ENCODE results near the gene OR52W1.
"Not testable (repeated sequence)": the region's sequence is repeated elsewhere in the genome, so short reads cannot be mapped to it uniquely, and the experiment has no call there.

OR52W1 gene

GRCh38 chr11:6238902-6239301 is 39.9 kb downstream of the OR52W1 start, which contains the start of gene CNGA4:
Gene CNGA4, plus strand, starts transcription at chr11:6239089. Its CDS starts 118 bp downstream, at chr11:6239207.
- no peaks in the 10 kb centered on the region for H3K9me3 ChIP-seq (ENCODE audit: low read length)
- no peak within 1 kb of the TSS for H3K9ac ChIP-seq (ENCODE audit: low read length)
- H3K27ac ChIP-seq (ENCODE audit: low read depth, low read length) = no peak within 1 kb of the TSS
- H3K36me3 ChIP-seq (ENCODE audit: insufficient read depth, low read length) = no peaks in the 10 kb centered on the region
- peaks cover under 1% of the 10 kb centered on the region for H3K4me1 ChIP-seq (ENCODE audit: insufficient read depth, low read length)
- H3K27me3 ChIP-seq (ENCODE audit: control insufficient read depth in 1 of 2, insufficient read depth in 2 of 2, low read length in 2 of 2) = no peaks in the 10 kb centered on the region
- H3K4me3 ChIP-seq (ENCODE audit: low read depth in 1 of 2, low read length in 2 of 2) = no peak within 1 kb of the TSS

DNA sequence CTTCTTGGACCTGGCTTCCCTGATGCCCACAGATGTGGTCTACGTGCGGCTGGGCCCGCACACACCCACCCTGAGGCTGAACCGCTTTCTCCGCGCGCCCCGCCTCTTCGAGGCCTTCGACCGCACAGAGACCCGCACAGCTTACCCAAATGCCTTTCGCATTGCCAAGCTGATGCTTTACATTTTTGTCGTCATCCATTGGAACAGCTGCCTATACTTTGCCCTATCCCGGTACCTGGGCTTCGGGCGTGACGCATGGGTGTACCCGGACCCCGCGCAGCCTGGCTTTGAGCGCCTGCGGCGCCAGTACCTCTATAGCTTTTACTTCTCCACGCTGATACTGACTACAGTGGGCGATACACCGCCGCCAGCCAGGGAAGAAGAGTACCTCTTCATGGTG is 41.1 kb downstream of the OR52W1 start:
- Histone ChIP-seq H3K4me3 (ENCODE audit: low read depth in 1 of 2, low read length in 2 of 2) (no peak overlapping the region), H3K9ac (ENCODE audit: low read length) (no peak overlapping the region), H3K4me1 (ENCODE audit: insufficient read depth, low read length) (no peaks in the 10 kb centered on the region), H3K27ac (ENCODE audit: low read depth, low read length) (no peak overlapping the region), H3K36me3 (ENCODE audit: insufficient read depth, low read length) (no peaks in the 10 kb centered on the region), H3K9me3 (ENCODE audit: low read length) (no peaks in the 10 kb centered on the region), H3K27me3 (ENCODE audit: control insufficient read depth in 1 of 2, insufficient read depth in 2 of 2, low read length in 2 of 2) (no peaks in the 10 kb centered on the region)

DNA sequence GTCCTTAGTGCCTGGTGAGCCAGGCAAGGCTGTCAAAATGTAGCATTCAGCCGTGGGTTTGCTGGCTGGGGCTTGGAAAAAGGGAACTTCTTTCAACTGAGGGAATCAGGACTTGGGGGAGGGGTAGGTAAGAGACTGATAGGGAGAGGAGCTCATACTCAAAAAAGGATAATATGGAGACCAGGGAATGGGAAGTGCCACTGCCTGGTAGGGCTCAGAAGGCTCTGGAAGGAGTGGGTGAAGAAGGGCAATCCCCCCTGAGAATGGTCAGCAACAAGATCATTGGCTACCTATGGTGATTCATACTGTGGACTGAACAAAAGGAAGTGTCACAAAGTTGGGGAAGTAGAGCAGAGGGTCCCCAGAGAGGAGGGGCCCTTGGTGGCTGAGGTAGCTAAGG is 41.8 kb downstream of the OR52W1 start:
- Histone ChIP-seq H3K4me3 (ENCODE audit: low read depth in 1 of 2, low read length in 2 of 2) (no peak overlapping the region), H3K27me3 (ENCODE audit: control insufficient read depth in 1 of 2, insufficient read depth in 2 of 2, low read length in 2 of 2) (no peaks in the 10 kb centered on the region), H3K27ac (ENCODE audit: low read depth, low read length) (no peak overlapping the region), H3K9ac (ENCODE audit: low read length) (no peak overlapping the region), H3K36me3 (ENCODE audit: insufficient read depth, low read length) (no peaks in the 10 kb centered on the region), H3K9me3 (ENCODE audit: low read length) (no peaks in the 10 kb centered on the region), H3K4me1 (ENCODE audit: insufficient read depth, low read length) (no peaks in the 10 kb centered on the region)

GRCh38 chr11:6241316-6241715 is 42.3 kb downstream of the OR52W1 start:
- Histone ChIP-seq H3K4me3 (ENCODE audit: low read depth in 1 of 2, low read length in 2 of 2) (no peak overlapping the region), H3K4me1 (ENCODE audit: insufficient read depth, low read length) (no peaks in the 10 kb centered on the region), H3K9me3 (ENCODE audit: low read length) (no peaks in the 10 kb centered on the region), H3K9ac (ENCODE audit: low read length) (no peak overlapping the region), H3K36me3 (ENCODE audit: insufficient read depth, low read length) (no peaks in the 10 kb centered on the region), H3K27me3 (ENCODE audit: control insufficient read depth in 1 of 2, insufficient read depth in 2 of 2, low read length in 2 of 2) (no peaks in the 10 kb centered on the region), H3K27ac (ENCODE audit: low read depth, low read length) (no peak overlapping the region)

DNA sequence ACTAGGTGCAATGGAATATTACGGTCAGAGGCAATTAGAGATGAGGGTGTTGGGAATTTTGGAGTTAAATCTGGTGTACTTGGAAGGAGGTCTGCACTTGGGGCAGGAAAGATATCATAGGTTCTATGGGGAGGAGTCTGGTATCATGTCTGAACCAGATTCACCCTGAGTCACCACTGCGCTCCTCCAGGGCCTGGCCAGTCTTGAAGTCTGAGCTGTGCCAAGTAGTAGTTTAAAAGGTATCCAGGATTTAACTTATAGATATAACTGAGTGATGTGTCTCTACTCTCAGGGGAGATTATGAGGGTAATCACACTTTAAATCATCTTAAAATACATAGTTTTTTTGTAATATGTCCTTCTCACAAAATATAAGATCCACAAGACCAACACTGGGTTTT is 46.5 kb downstream of the OR52W1 start:
- Histone ChIP-seq H3K9ac (ENCODE audit: low read length) (no peak overlapping the region), H3K4me1 (ENCODE audit: insufficient read depth, low read length) (peaks cover 7% of the 10 kb centered on the region), H3K9me3 (ENCODE audit: low read length) (no peaks in the 10 kb centered on the region), H3K36me3 (ENCODE audit: insufficient read depth, low read length) (no peaks in the 10 kb centered on the region), H3K27me3 (ENCODE audit: control insufficient read depth in 1 of 2, insufficient read depth in 2 of 2, low read length in 2 of 2) (no peaks in the 10 kb centered on the region), H3K27ac (ENCODE audit: low read depth, low read length) (no peak overlapping the region), H3K4me3 (ENCODE audit: low read depth in 1 of 2, low read length in 2 of 2) (no peak overlapping the region)

- Histone ChIP-seq H3K36me3 (ENCODE audit: insufficient read depth, low read length) (no peaks in the 10 kb centered on the region), H3K9ac (ENCODE audit: low read length) (no peak overlapping the region), H3K4me1 (ENCODE audit: insufficient read depth, low read length) (peaks cover 20% of the 10 kb centered on the region), H3K27ac (ENCODE audit: low read depth, low read length) (no peak overlapping the region), H3K9me3 (ENCODE audit: low read length) (no peaks in the 10 kb centered on the region), H3K4me3 (ENCODE audit: low read depth in 1 of 2, low read length in 2 of 2) (no peak overlapping the region), H3K27me3 (ENCODE audit: control insufficient read depth in 1 of 2, insufficient read depth in 2 of 2, low read length in 2 of 2) (no peaks in the 10 kb centered on the region)
These were observed 49.2 kb downstream of the OR52W1 start for GRCh38 chr11:6248248-6248647.

DNA sequence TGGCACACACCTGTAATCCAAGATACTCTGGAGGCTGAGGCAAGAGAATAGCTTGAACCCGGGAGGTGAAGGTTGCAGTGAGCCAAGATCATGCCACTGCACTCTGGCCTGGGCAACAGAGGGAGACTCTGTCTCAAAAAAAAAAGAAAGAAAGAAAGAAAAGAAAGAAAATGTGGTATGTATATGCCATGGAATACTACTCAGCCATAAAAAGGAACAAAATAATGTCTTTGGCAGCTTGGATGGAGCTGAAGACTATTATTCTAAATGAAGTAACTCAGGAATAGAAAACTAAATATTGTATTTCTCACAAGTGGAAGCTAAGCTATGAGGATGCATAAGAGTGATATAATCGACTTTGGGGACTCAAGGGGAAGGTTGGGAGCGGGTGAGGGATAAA is 49.9 kb downstream of the OR52W1 start:
- H3K27me3 ChIP-seq (ENCODE audit: control insufficient read depth in 1 of 2, insufficient read depth in 2 of 2, low read length in 2 of 2); H3K4me3 ChIP-seq (ENCODE audit: low read depth in 1 of 2, low read length in 2 of 2); H3K36me3 ChIP-seq (ENCODE audit: insufficient read depth, low read length); H3K9me3 ChIP-seq (ENCODE audit: low read length); H3K27ac ChIP-seq (ENCODE audit: low read depth, low read length); H3K9ac ChIP-seq (ENCODE audit: low read length): not testable (repeated sequence)
- peaks cover 20% of the 10 kb centered on the region for H3K4me1 ChIP-seq (ENCODE audit: insufficient read depth, low read length)
